Measurements from ENCODE around the gene UNC13D.
"Not testable (repeated sequence)": the region's sequence is repeated elsewhere in the genome, so short reads cannot be mapped to it uniquely, and the experiment has no call there.

UNC13D gene

DNA sequence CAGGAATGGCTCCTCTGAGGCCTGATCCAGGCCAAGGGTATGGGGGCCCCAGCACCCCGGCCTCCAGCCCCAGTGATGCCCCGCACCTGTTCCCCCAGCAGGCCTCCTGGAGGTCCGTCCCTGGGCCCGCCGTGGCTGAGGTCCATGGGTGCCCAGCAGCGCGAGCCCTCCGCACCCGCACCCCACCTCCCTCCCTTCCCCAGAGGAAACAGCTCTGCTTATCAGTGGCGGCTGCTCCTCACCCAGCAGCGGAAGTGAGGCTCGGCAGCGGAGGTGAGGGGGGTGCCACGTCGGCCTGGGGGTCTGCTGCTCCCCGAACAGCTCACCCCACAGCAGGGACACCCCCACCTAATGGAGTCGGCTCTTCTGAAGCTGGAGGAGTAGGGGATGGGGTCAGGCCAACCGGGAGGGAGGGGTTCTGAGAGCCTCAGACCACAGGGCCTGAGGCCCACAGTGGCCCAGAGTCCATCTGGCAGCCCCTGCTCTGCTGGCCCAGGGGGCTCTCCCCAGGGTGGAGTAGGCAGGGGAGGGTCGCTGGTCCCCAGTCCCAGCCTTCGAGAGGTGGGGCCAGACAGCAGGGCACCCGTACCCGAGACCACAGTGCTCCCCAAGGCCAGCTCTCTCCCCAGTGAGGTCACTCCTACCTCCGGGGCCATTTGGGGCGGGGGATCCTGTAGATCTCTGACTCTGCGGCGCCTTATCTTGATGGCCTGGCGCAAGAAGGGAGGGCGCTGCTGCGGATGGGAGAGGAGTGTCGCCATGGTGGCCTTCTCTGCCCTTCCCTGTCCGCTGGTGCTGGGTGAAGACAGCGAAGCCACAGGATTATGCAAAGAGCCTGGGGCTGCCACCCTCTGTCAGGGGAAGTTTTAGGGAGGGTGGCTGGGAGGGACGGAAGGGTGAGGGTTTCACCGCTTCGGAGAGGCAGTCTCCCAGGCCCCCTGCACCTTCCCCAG, at the start of gene UNC13D:
Gene UNC13D, minus strand, starts transcription at position 828 of the 953 bp plus-strand sequence. Its CDS starts 67 bp downstream, at position 761.
- DNase-seq (ENCODE audit: low read depth in 2 of 2) = no peak

DNA sequence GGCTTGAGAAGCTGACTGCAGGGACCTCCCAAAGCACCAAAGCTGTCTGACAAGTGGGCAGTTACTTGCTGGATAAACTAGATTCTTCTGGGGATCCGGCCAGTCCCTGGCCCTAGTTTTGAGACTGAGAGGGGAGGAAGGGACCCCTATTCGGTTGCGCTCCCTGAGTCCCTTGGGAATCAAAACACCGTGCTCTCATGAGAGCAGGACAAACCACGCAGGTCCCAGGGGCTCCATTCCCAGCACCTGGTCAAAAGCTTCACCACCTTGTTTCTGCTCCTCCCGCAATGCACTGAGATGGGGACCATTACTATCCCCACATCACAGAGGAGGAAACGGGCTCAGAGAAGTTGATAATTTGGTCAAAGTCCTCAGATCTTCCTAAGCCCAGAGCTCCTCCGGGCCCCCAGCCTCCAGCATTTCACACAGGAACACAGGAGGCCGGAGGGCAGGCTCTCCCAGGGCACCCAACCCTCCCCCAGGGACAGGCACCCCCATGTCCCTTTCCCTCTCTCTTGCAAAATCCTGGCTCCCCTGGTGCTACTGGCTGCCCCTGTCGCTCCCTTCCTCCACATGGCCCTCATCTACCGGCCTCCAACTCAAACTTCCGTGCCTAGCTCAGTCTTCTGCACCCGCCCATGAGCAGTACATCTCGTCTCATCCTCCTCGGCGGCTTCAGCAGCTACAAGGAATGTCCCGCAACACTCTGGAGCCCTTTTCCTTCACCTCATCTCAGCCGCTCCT, 49.3 kb upstream of the UNC13D start:
- no peak for DNase-seq (ENCODE audit: low read depth in 2 of 2)

DNA sequence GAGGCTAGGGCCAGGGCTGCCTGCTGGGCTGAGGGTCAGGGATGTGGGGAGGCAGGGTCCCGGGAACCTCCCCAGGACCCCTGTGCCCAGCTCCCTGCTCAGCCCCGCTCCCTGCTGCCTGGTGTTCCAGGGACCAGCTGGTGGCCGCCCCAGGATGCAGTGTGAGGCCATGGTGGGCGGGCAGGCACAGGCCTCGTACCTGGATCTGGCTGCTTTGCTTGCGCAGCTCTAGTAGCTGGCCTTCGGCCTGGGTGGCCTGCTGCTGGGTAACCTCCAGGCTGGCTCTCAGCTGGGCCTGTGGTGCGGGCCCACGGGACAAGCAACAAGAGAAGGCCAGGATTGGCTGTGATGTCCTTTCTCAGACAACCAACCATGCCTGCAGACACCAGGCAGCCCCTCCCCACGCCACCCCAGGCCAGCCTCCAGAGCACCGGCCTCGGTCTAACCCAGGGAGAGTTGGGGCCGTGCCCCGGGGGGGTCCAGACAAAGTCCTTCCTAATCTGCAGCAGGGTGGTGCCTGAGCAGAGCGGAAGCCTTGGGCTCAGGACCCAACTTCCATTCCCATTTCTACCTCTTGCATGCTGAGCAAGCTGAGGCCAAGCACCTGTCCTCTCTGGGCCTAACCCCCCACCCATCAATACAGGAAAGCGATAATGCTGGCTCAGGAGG, 48.5 kb upstream of the UNC13D start:
- no peak for DNase-seq (ENCODE audit: low read depth in 2 of 2)

DNA sequence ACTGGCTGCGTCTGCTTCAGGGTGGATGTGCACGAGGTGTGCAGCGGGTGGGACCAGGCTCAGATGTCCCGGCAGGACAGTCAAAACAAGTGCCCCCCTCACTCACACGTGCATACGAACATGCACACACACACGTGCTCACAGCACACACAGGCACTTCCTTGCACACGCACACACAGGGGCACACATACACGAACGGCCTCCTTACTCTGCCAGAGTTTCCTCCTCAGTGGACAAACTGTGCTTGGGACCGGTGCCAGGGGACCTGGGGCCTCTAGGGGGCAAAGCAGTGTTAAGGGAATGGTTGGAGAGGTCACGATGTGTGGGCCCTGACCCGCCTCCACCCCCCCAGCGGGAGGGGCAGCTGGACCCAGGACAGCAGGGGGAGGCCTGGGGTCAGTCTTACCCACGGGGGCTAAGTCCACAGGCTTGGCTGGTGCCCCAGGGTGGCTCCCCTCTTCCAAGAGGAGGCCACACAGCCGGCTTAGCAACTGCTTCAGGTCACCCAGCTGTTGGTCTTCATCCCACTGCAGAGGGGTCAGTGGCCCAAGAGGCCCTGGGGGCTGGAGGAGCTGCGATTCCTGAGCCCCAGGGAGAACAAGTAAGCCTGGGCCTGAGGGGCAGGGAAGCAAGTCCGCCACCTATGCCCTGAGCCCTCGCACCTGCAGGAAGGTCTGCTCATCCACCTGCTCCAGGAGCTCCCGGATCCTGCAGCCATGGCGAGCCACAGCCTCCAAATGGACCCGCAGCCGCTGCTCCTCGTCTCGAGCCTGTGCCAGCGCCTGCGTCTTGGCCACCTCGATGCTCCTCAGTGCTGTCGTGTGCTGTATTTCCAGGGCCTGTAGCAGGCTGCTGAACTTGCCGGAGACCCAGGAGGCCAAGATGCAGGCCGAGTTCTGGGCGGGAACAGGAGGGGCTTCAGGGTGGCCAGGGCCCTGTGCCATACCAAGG, 47.7 kb upstream of the UNC13D start:
- DNase-seq (ENCODE audit: low read depth in 2 of 2) = no peak

DNA sequence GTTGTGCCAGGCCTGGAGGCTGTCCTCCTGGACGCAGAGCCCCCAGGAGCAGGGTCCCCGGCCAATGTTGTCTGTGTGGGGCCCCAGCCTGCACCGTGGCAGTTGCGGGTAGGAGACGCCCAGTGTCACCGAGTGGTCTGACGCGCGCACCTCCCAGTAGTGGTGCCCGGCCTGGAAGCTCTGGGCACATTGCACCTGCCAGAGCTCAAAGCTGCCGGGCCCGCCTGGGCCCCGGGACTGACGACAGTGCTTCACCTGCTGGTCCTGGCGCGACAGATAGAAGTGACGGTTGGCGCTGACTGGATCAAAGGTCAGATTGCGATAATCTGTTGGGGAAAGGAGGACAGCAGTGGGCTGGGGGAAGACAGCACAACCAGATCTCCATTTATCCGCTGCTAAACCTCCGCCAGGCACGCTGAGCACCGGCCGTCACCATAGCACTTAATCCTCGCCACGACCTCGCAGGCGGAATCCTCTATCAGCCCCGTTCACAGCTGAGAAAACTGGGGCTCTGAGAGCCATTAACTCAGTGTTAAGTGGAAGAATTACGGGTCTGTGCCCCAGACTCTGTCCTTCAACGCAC, 46.9 kb upstream of the UNC13D start:
- DNase-seq (ENCODE audit: low read depth in 2 of 2) = no peak

DNA sequence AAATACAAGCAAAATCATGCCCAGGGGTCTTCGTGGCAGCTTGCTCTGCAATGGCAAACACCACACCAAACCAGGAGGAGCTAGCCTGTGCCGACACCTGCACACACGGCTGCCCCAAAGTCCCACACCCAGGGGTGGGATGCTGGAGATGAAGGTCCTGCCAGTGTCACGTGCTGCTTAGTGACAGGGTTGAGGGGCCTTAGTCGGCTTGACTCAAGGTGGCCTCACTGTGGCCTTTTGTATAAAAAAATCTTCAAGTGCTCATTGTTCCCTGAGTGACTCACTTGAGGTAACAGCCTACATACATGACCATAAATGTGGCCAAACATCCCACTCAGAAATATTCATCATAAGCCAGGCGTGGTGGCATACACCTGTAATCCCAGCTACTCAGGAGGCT, 45.2 kb upstream of the UNC13D start:
- no peak for DNase-seq (ENCODE audit: low read depth in 2 of 2)

DNA sequence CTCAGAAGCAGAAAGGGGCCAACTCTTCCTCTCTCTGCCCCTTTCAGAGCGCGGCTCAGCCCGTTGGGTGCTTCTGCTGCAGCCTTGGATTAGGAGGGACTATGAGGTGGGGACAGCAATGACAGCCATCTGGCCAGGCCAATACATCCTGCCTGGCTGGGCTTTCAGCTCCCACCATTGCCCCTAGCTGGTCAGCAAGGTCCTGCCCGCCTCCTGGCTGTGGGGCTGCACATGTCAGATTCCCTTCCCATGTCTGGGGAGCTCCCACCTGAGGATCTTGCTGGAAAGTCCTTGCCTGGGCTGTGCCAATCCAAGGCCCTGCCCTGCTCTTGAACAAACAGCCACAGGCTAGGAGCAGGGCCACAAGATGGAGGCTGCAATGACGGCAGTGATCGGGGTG, 44.3 kb upstream of the UNC13D start:
- DNase-seq (ENCODE audit: low read depth in 2 of 2) = no peak

DNA sequence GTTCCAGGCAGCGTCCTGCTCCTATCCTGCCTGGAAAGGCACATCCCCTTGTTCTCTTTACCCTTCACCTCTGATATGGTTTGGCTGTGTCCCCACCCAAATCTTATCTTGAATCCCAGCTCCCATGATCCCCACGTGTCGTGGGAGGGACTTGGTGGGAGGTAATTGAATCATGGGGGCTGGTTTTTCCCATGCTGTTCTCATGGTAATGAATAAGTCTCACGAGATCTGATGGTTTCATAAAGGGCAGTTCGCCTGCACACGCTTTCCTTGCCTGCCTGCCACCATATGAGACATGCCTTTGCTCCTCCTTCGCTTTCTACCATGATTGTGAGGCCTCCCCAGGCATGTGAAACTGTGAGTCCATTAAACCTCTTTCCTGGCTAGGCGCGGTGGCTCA, 41.7 kb upstream of the UNC13D start:
- DNase-seq (ENCODE audit: low read depth in 2 of 2) = not testable (repeated sequence)

DNA sequence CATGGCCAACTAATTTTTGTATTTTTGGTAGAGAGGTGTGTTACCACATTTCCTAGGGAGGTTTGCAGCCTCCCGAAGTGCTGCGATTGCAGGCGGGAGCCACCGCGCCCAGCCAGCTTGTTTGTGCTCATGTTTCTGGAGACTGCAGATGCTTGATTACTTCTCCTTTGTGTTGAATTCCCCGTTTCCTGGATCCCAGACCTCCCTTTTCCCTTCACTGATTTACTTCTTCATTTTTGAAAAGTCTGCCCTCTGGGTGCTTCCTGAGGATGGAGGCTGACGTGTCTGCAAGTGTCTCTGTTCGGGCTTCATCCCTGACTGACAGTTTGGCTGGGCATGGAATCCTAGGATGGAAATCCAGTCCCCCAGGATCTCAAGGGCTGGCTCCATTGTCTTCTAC, 41.2 kb upstream of the UNC13D start:
- DNase-seq (ENCODE audit: low read depth in 2 of 2) = no peak

DNA sequence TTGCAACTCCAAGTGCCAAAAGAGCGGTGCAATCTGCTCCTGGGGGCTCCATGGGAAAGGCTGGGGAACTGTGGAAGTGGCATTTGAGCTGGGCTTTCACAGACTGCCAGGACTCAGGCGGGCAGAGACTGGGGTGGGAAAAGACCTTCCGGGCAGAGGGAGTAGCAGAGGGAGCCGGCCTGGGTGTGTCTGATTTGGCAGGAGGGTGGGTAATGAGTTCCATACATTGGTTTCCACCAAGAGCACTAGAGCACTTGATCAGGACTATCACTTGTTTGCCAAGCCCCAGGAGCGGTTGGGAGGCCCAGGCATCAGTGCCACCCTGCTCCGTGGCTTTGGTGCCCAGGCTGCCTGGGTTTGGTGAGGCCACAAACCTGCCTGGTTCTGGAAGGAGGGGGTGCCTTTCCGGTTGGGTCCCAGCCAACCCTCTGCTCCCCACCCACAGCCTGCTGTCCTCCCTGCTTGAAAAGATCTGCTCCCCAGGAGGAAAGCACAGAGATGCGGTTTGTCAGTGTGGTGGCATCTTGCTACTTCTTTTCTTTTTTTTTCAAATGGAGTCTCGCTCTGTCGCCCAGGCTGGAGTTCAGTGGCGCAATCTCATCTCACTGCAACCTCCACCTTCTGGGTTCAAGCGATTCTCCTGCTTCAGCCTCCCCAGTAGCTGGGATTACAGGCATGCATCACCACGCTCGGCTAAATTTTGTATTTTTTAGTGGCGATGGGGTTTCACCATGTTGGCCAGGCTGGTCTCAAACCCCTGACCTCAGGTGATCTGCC, 37.7 kb upstream of the UNC13D start:
- DNase-seq (ENCODE audit: low read depth in 2 of 2) = no peak

DNA sequence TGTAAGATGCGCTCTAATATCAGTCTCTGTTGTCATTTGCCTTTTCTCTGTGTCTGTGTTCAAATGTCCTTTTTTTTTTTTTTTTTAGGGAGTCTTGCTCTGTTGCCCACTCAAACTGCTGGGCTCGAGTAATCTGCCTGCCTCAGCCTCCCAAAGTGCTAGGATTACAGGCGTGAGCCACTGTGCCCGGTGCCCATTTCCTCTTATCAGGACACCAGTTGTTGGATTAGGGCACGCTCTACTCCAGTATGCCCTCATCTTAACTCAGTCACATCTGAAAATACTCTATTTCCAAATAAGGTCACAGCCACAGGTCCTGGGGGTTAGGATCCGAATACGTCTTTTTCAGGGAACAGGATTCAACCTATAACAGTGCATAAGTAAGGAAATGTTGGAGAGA, 36.1 kb upstream of the UNC13D start:
- no peak for DNase-seq (ENCODE audit: low read depth in 2 of 2)

DNA sequence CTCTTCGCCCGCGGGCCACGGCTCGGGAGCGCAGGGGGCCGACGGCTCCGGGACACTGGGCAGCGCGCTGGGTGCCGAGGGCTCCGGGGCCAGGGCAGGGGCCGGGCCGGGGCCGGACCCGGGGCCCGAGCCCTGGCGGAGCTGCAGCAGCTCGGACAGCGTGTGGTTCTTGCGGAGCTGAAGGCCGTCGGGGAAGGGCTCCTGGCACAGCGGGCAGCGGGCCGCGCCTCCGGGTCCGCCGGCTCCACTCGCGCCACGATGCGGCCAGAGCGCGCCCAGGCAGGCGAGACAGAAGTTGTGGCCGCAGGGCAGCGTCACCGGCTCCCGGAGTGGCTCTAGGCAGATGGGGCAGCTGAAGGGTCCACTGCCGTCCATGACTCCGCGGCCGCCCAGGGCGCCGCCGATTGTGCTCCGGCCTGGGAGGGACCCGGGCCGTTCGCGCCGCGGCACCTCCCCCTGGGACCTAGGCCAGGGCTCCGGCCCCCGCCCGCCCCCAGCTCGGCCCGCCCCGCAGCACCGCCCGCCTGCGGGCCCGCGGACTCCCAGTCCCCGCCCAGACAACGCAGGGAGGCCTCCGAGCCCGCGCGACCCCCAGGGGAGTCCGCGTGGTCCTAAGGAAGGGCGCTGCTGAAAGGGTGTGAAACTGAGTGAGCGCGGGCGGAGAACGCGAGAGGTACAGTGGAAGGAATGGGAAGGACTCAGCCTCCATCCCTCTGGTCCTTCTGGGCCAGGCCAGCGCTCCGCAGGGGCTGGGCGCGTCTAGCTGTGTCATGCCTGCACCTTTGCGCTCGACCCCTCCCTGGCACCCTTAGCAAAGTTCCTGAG, 34.2 kb upstream of the UNC13D start, which contains the start of gene TRIM47:
Gene TRIM47, minus strand, starts transcription at position 408 of the 825 bp plus-strand sequence. Its CDS starts 33 bp downstream, at position 375.
- no peak for DNase-seq (ENCODE audit: low read depth in 2 of 2)

DNA sequence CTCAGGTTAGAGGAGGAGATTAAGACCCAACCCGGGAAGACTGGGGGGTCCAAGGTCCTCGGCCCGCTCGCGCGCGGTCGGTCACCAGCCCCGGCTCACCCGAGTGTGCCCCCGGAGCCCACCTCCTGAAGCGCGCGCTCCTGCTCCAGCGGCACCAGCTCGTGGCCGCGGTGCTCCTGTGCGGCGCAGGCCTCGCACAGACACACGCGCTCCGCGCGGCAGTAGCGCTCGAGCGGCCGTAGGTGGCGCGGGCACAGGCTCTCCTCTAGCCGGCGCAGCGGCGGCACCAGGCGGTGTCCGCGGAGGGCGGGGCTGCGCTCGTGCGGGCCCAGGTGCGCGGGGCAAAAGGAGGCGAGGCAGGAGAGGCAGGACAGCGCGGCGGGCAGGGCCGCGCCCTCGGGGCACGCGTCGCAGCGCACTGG, 33.6 kb upstream of the UNC13D start:
- DNase-seq (ENCODE audit: low read depth in 2 of 2) = peak in 1 of 2 donors; percentile 52

DNA sequence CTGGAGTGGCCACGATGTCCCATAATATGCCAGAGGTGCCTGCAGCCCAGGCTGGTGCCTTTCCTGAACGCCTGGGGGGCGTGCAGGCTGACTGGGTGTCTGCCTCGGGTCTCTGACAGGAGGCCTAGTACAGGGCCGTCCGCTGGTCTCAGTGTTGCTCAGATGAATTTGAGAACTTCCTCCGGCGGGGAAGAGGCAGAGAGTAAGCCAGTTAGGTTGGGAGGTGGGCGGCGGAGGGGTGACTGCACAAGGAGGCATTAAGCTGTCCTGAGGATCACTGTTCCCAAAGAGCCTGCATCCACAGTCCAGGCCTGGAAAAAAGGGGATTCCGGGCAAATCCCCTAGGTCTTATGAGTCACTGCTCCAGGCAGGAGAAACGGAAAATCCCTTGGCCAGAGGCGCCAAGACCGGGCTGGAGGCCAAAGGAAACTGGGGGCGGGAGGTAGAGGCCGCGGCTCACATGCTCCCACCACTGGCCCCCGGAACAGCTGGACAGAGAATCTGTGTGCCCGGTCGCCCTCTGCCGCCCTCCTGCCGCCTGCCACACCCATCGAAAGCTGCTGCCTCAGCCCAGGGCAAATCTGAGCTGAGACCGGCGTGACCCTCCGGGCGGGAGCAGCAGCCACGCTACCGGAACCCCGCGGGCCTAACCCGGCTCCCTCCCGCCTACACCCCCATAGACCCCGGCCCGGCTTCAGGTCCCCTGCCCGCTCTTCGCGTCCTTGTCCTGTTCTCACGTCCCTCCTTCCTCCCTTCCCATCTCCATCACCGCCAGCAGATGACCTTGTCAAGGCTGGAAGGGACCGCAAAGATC, 32.9 kb upstream of the UNC13D start:
- no peak for DNase-seq (ENCODE audit: low read depth in 2 of 2)

DNA sequence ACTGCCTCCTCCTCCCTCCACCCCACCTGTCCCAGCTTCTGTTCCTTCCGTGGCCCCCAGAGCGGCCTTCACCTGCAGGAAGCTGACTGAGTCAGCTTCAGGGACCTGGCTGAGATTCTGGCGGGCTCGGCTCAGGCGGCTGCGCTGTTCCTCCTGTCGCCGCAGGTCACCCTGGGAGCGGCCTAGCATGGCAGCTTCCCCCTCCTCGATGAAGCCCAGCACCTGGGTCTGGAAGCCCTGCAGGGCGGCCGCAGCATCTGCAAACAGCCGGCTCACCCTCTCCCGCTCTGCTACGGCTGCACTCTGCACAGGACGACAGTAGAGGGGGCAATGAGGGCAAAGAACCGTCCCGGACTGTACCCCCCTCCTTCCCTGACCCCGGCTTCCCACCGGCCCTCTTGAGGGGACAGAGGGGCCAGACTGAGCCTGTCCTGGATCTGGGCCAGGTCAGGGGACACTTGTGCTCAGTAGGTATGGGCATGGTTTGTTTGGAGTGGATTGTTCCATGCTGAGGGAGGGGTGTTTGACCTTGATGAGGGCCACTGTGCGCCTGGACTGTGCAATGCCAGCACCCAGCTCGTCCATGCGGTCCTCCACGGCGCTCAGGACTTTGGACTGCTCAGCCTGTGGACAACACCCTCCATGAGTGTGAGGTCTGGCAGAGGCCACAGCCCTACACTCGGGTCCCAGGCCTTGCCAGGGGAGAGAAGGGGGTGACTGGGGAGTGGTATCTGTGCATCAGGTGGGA, 32.2 kb upstream of the UNC13D start:
- peak; percentile 43 to 58 for DNase-seq (ENCODE audit: low read depth in 2 of 2)

DNA sequence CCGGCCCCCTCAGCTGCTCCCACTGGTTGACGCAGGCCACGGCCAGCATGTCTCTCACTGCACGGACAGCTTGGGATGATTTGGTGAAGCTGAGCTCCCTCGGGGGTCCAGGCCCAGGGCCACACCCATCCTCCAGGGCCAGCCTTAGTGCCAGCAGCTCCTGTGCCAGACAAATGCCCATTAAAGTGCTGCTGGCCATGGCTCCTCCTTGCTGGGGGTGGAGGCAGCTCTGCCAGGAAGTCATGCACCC, 31.7 kb upstream of the UNC13D start:
- DNase-seq (ENCODE audit: low read depth in 2 of 2) = no peak

DNA sequence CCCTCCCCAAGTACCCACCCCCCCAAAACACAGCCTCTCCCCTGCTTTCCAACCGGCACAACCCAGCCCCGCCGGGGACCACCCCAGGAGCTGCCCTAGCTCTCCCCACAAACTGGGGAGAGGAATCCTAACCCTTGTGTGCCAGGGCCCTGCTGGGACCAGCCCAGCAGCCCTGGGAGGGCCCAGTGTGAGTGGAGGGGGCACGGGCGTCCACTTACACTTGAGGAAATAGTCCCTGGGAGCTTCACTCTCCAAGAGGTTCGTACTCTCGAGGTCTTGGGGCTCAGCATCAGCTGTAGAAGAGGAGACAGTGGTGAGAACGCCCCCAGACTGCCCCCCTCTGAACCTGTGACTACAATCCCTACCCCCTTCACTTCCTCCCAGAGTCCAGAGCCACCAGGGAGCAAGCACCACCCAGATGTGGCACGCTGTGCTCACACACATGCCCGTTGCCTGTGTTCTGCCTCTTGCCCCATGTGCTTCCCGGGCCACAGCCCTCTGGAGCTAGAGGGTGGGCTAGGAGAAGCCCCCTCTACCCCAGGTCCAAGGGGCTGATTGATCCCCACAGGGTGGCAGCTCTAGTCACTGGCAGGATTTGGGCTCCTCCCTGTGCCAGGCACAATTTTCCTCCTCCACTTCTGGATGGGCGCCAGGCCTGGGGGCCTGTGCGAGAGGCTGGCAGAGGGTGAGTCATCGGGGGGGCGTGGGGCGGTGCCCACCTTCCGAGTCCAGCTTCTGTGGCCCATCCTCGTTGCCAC, 31.2 kb upstream of the UNC13D start:
- DNase-seq (ENCODE audit: low read depth in 2 of 2) = no peak
